ENCODE results near the gene KPNB1.

GRCh38 chr17:47641202-47641601 is 8.5 kb upstream of the KPNB1 start:
- TF ChIP-seq CTCF (IDR thresholded peaks at IDR 0.05) (no peak), POLR2A (IDR thresholded peaks at IDR 0.05) (no peak)
